Thyroid gland (tissue), 4 donors: ENCODE results near the gene LIX1L.
A peak's percentile ranks its signal among the peaks of the same experiment; 100 is the strongest.

Source experiments
- POLR2A ChIP-seq, 2 donors: fragments of 450-650 bp; IDR thresholded peaks; one replicate each; pipeline ENCODE4 v1.6.1; 2017; ENCODE audit warnings: antibody characterized with exemption in 2 of 2, mild to moderate bottlenecking in 2 of 2, moderate library complexity in 1 of 2
- TF ChIP-seq, protein P1 (sequence below), 6 experiments: fragments of 200-600 bp in 3 of 6; fragments of 450-650 bp in 3 of 6; sonication (generic) in 3 of 6; IDR thresholded peaks; one replicate each; pipeline ENCODE4 v1.5.1; 2016 to 2019; ENCODE audit warnings: antibody characterized with exemption in 6 of 6, mild to moderate bottlenecking in 2 of 6, inconsistent platforms in 1 of 6, moderate library complexity in 1 of 6

DNA sequence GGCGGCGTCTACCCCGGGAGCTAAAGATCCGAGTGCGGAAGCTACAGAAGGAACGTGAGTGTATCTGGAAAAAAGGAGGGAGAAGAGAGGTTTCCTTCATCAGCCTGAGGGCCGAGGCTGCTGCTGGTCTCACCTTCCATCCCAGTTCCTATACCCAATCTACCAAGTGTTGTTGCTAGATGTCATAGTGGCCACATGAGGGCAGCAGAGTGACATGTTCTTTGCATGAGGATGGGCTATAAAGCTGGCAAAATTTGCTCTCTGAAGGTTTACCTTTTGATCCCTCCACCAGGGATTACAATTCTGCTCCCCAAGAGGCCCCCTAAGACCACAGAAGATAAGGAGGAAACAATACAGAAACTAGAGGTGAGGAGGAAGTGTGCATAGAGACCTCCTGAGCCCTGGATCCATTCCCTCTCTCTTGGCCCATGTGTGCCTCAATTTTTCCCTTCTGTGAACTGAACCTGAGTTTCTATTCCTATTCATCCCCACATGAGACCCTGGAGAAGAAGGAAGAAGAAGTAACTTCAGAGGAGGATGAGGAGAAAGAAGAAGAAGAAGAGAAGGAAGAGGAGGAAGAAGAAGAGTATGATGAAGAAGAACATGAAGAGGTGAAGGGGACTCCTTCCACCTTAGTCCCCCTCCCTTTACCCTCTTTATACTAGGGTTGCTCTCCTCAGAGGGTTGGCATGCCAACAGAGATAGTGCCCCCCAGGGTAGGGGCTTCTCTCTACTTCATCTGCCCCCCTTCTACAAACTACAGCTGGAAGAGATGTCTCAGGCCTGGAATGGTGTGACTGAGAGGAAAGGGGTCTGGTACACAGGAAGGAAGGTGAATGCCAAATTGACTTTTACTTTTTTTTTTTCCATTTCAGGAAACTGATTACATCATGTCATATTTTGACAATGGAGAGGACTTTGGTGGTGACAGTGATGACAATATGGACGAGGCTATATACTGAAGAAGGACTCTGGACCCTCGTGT is 20.0 kb upstream of the LIX1L start:
- TF ChIP-seq, protein P1, sequence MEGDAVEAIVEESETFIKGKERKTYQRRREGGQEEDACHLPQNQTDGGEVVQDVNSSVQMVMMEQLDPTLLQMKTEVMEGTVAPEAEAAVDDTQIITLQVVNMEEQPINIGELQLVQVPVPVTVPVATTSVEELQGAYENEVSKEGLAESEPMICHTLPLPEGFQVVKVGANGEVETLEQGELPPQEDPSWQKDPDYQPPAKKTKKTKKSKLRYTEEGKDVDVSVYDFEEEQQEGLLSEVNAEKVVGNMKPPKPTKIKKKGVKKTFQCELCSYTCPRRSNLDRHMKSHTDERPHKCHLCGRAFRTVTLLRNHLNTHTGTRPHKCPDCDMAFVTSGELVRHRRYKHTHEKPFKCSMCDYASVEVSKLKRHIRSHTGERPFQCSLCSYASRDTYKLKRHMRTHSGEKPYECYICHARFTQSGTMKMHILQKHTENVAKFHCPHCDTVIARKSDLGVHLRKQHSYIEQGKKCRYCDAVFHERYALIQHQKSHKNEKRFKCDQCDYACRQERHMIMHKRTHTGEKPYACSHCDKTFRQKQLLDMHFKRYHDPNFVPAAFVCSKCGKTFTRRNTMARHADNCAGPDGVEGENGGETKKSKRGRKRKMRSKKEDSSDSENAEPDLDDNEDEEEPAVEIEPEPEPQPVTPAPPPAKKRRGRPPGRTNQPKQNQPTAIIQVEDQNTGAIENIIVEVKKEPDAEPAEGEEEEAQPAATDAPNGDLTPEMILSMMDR (IDR thresholded peaks at IDR 0.05) = peak; percentile 59 to 96 (median 85)
- no peak for TF ChIP-seq POLR2A (IDR thresholded peaks at IDR 0.05)
